Progenitor cell of endocrine pancreas (in vitro differentiated cells): Measurements from ENCODE around the gene MED12L. TPM values are rescaled to one million over a fixed set of nuclear protein-coding genes. Genes with fewer than 3 reads are reported as not detected.
A peak's percentile ranks its signal among the peaks of the same experiment; 100 is the strongest.

Experiments used
- DNase-seq: peaks from one replicate; pipeline ENCODE4 v3.0.0; 2021; ENCODE audit warnings: low spot score; ENCODE audit not compliant: unreplicated experiment
- H3K27ac Mint-ChIP-seq: 2 replicates; pipeline ENCODE4 v1.8.0; 2021; ENCODE audit warnings: mild to moderate bottlenecking, moderate library complexity, mixed read lengths
- H3K27me3 Mint-ChIP-seq: 2 replicates; pipeline ENCODE4 v1.8.0; 2021; ENCODE audit warnings: mixed read lengths
- H3K36me3 Mint-ChIP-seq: 2 replicates; pipeline ENCODE4 v1.8.0; 2022; ENCODE audit warnings: mixed read lengths; ENCODE audit not compliant: insufficient read depth
- H3K4me1 Mint-ChIP-seq: 2 replicates; pipeline ENCODE4 v1.8.0; 2021; ENCODE audit warnings: low read depth, mixed read lengths
- H3K4me3 Mint-ChIP-seq: 2 replicates; pipeline ENCODE4 v1.8.0; 2021; ENCODE audit warnings: low read depth, mild to moderate bottlenecking, moderate library complexity, mixed read lengths
- H3K9me3 Mint-ChIP-seq: 2 replicates; pipeline ENCODE4 v1.8.0; 2021; ENCODE audit warnings: low read depth, mixed read lengths
- CTCF ChIP-seq: fragments of 200-600 bp; sonication (generic); IDR thresholded peaks from one replicate; pipeline ENCODE4 v1.5.0; 2021; ENCODE audit warnings: antibody characterized with exemption, mild to moderate bottlenecking; ENCODE audit not compliant: unreplicated experiment
- total RNA-seq: library from RNA; stranded (reverse); gene quantifications from 2 replicates; pipeline ENCODE4 v1.2.1, GENCODE V29; 2021

MED12L gene
- total RNA-seq, 1 donor from 2014 or later, result 8.9 TPM

DNA sequence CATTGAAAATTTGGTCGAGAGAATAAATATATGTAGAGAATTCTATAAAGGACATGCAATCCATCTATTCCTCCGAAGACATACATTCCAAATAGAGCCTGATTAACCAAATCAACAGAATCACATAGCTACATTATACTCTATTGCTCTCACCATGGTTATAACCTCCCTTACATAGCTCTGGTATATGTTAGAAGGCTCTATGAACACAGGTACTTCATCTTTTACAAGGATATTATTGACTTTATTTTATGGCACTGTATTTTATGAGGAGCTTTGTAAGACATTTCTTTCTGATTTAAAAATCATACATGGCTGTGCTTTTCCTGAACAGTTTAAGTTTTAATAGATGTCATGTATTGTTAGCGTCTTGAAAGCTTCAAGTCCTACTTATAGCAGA is 370.6 kb downstream of the MED12L start:
- no peaks in the 10 kb centered on the region for H3K36me3 Mint-ChIP-seq
- H3K27ac Mint-ChIP-seq, result no peak overlapping the region
- no peak overlapping the region for H3K4me3 Mint-ChIP-seq
- no peaks in the 10 kb centered on the region for H3K9me3 Mint-ChIP-seq
- DNase-seq, result no peak
- H3K4me1 Mint-ChIP-seq, result peaks cover 9% of the 10 kb centered on the region
- H3K27me3 Mint-ChIP-seq, result peaks cover 4% of the 10 kb centered on the region
- no peak for TF ChIP-seq CTCF

DNA sequence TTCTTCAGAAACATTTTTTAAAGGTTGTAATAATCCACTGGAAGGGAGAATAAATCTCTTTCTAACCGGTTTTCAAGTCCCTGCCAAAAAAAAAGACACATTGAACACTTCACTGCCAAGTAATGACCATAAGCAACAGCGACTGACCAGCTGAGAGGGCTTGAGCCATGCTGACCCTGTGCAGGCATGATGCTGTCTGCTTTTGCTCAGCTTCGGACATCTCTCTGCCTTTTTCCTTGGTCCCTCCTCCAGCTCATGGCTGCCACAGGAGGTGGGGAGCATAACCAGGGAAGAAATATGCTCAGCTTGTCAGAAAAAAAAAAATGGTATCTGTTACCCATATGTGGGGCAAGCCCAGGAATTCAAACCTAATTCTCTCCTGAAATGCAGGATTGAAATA is 373.9 kb downstream of the MED12L start:
- peaks cover 12% of the 10 kb centered on the region for H3K27me3 Mint-ChIP-seq
- DNase-seq, result no peak
- H3K4me3 Mint-ChIP-seq, result no peak overlapping the region
- H3K4me1 Mint-ChIP-seq, result peaks cover 9% of the 10 kb centered on the region
- no peak for TF ChIP-seq CTCF
- H3K36me3 Mint-ChIP-seq, result no peaks in the 10 kb centered on the region
- H3K9me3 Mint-ChIP-seq, result no peaks in the 10 kb centered on the region
- no peak overlapping the region for H3K27ac Mint-ChIP-seq

- no peak for TF ChIP-seq CTCF
- Mint-ChIP-seq H3K27ac (no peak overlapping the region), H3K4me3 (peak overlapping the region; percentile 78), H3K4me1 (peaks cover 9% of the 10 kb centered on the region), H3K9me3 (no peaks in the 10 kb centered on the region), H3K27me3 (peaks cover 16% of the 10 kb centered on the region), H3K36me3 (no peaks in the 10 kb centered on the region)
- DNase-seq, result no peak
These were observed 374.8 kb downstream of the MED12L start for GRCh38 chr3:151460228-151460627.

GRCh38 chr3:151460774-151461450 is 375.4 kb downstream of the MED12L start, which contains the start of gene IGSF10:
IGSF10 (minus strand) TSS chr3:151461061; CDS start chr3:151458709, 2,352 bp downstream.
- DNase-seq, result no peak
- Mint-ChIP-seq H3K27me3 (peaks cover 16% of the 10 kb centered on the region), H3K9me3 (no peaks in the 10 kb centered on the region), H3K4me3 (peak within 1 kb of the TSS; percentile 78), H3K36me3 (no peaks in the 10 kb centered on the region), H3K4me1 (peaks cover 9% of the 10 kb centered on the region), H3K27ac (peak within 1 kb of the TSS; percentile 56)
- TF ChIP-seq CTCF, result no peak

DNA sequence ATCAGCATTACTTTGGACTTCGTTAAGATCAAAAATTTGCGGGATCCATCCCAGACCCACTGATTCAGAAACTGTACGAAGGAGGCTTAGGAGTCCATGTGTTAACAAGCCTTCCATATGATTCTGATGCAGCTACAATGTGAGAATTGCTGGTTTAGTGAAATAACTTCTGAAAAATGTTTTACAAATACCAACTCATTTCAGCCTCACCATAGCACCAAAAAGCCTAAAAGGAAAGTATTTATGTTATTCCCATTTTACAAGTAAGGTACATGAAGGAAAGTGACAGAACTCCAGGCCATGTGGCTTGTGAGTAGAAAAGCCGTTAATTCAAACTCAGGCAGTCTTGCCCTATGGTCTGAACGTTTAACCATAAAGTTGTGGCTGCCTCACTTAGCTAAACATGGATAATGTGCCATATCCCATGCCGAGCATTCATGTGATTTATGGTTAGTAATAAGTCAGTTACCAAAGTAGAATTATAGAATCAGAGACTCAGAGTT is 376.9 kb downstream of the MED12L start:
- Mint-ChIP-seq H3K9me3 (no peaks in the 10 kb centered on the region), H3K27me3 (peaks cover 16% of the 10 kb centered on the region), H3K4me3 (no peak overlapping the region), H3K36me3 (no peaks in the 10 kb centered on the region), H3K4me1 (peaks cover 3% of the 10 kb centered on the region), H3K27ac (no peak overlapping the region)
- no peak for DNase-seq
- TF ChIP-seq CTCF, result no peak
